K562 (cell line): ENCODE results near the gene EPHB4. TPM values are rescaled to one million over a fixed set of nuclear protein-coding genes. Genes with fewer than 3 reads are reported as not detected.

Experiments
- CBX5 ChIP-seq: IDR thresholded peaks from 2 replicates; pipeline ENCODE4 v1.6.1; 2014; ENCODE audit warnings: low read depth, borderline replicate concordance
- CREB1 ChIP-seq, 2 experiments: sonication (generic) in 1 of 2; formaldehyde crosslinking in 1 of 2; IDR thresholded peaks; 2 replicates each; pipeline versions ENCODE4 v1.6.1 to v1.8.0; 2012 to 2022; ENCODE audit warnings: inconsistent platforms in 1 of 2, mild to moderate bottlenecking in 1 of 2, missing genetic modification reagents in 1 of 2, moderate library complexity in 1 of 2
- E2F4 ChIP-seq: sonication (generic); formaldehyde crosslinking; IDR thresholded peaks from 2 replicates; pipeline ENCODE4 v1.8.0; 2022; ENCODE audit warnings: mild to moderate bottlenecking, low read depth, missing genetic modification reagents
- E2F6 ChIP-seq, 2 experiments: IDR thresholded peaks; 2 replicates each; pipeline ENCODE4 v1.6.1; 2011; ENCODE audit warnings: borderline replicate concordance in 1 of 2, control low read depth in 1 of 2, low read depth in 1 of 2, low read length in 1 of 2, mild to moderate bottlenecking in 1 of 2, mixed read lengths in 1 of 2, moderate library complexity in 1 of 2; ENCODE audit not compliant: insufficient read depth in 1 of 2, insufficient read length in 1 of 2, poor library complexity in 1 of 2, severe bottlenecking in 1 of 2; ENCODE audit errors: extremely low read depth in 1 of 2
- EGR1 ChIP-seq: fragments of 450-650 bp; conservative IDR thresholded peaks from 2 replicates; pipeline ENCODE4 v1.6.1; 2017; ENCODE audit warnings: mild to moderate bottlenecking
- HDAC1 ChIP-seq, 2 experiments: fragments of 450-650 bp; IDR thresholded peaks; 2 replicates each; pipeline ENCODE4 v1.6.1; 2016 to 2017; ENCODE audit warnings: inconsistent platforms in 1 of 2, mild to moderate bottlenecking in 1 of 2, moderate library complexity in 1 of 2
- HEY1 ChIP-seq: fragments of 250-450 bp; sonication (Bioruptor Pico); IDR thresholded peaks from 2 replicates; pipeline ENCODE4 v1.5.0; 2020; ENCODE audit warnings: mild to moderate bottlenecking, moderate library complexity, borderline replicate concordance
- HSF4 ChIP-seq: fragments of 250-450 bp; sonication (Bioruptor Pico); IDR thresholded peaks from 2 replicates; pipeline ENCODE4 v2.1.2; 2022; ENCODE audit warnings: mild to moderate bottlenecking, moderate library complexity, borderline replicate concordance
- MNT ChIP-seq, 2 experiments: fragments of 450-650 bp; conservative IDR thresholded peaks; 2 replicates each; pipeline ENCODE4 v1.6.1; 2017; ENCODE audit warnings: mild to moderate bottlenecking in 2 of 2, moderate library complexity in 2 of 2
- NR2C1 ChIP-seq, 2 experiments: fragments of 450-650 bp; IDR thresholded peaks; 2 replicates each; pipeline ENCODE4 v1.6.1; 2017; ENCODE audit warnings: mild to moderate bottlenecking in 2 of 2, antibody characterized with exemption in 1 of 2, inconsistent platforms in 1 of 2, missing compliant biosample characterization in 1 of 2, missing genetic modification characterization in 1 of 2
- PCBP1 ChIP-seq: fragments of 200-400 bp; formaldehyde crosslinking; IDR thresholded peaks from 2 replicates; pipeline ENCODE4 v1.6.1; 2018; ENCODE audit warnings: mild to moderate bottlenecking, low read depth, low read length; ENCODE audit not compliant: poor library complexity, severe bottlenecking
- SMAD3 ChIP-seq: fragments of 450-650 bp; formaldehyde crosslinking; conservative IDR thresholded peaks from 2 replicates; pipeline ENCODE4 v1.4.0; 2020; ENCODE audit warnings: mild to moderate bottlenecking
- SRSF3 ChIP-seq: fragments of 200-400 bp; formaldehyde crosslinking; IDR thresholded peaks from 2 replicates; pipeline ENCODE4 v1.6.1; 2016; ENCODE audit warnings: mild to moderate bottlenecking, low read length, moderate library complexity; ENCODE audit not compliant: insufficient read depth
- TAF1 ChIP-seq: IDR thresholded peaks from 2 replicates; pipeline ENCODE4 v1.6.1; 2011; ENCODE audit warnings: mild to moderate bottlenecking, low read length, moderate library complexity; ENCODE audit not compliant: insufficient read depth, control insufficient read depth, severe bottlenecking; ENCODE audit errors: extremely low read depth
- TEAD1 ChIP-seq, 2 experiments: fragments of 450-650 bp in 1 of 2; sonication (generic) in 1 of 2; formaldehyde crosslinking; IDR thresholded peaks; 2 replicates each; pipeline versions ENCODE4 v1.4.0 to v1.8.0; 2020 to 2022; ENCODE audit warnings: mild to moderate bottlenecking in 2 of 2, missing genetic modification reagents in 1 of 2
- TFAP4 ChIP-seq: sonication (generic); formaldehyde crosslinking; IDR thresholded peaks from 2 replicates; pipeline ENCODE4 v1.8.0; 2022; ENCODE audit warnings: missing genetic modification reagents, mild to moderate bottlenecking, moderate library complexity, borderline replicate concordance
- ZBTB17 ChIP-seq: fragments of 450-650 bp; formaldehyde crosslinking; IDR thresholded peaks from 2 replicates; pipeline ENCODE4 v1.4.0; 2020; ENCODE audit warnings: mild to moderate bottlenecking
- ZNF165 ChIP-seq: fragments of 250-450 bp; sonication (Bioruptor Pico); IDR thresholded peaks from 2 replicates; pipeline ENCODE4 v1.4.0; 2020; ENCODE audit warnings: borderline replicate concordance
- polyA plus RNA-seq, 8 experiments: library from polyadenylated mRNA; depleted of rRNA in 4 of 8; stranded (reverse) in 5 of 8; unstranded in 3 of 8; fragments of >200 nt; fragmentation: Nextera tagmentation in 2 of 8; fragmentation: Illumina TruSeq in 1 of 8; extraction: Ambion mirVana in 2 of 8; extraction: Trizol in 1 of 8; gene quantifications; 2 replicates each; pipeline versions ENCODE4 v1.2.1 to v1.2.3, GENCODE V29; 2011 to 2014; ENCODE audit warnings: inconsistent platforms in 1 of 8, missing spikeins in 1 of 8
- total RNA-seq, 7 experiments: library from RNA; depleted of rRNA in 6 of 7; stranded (reverse); fragments of >200 nt in 6 of 7; fragmentation: Illumina TruSeq in 2 of 7; extraction: Trizol in 2 of 7; gene quantifications; 2 replicates each; pipeline versions ENCODE4 v1.2.1 to v1.2.3, GENCODE V29; 2011 to 2021; ENCODE audit warnings: low replicate concordance in 1 of 7

EPHB4 gene
- total and polyA plus RNA-seq, 9 of the 15 experiments (the other 6 are each of a cell fraction or from before 2014, with no cell fraction given): 1.2 to 82.1 (median 37.9) TPM

GRCh38 chr7:100867776-100868485 lies 40.6 kb upstream of the EPHB4 start (continued):
- TF ChIP-seq TFAP4 (CRISPR knock-in tag): 0 out of 2 replicates have a peak, but pooled peaks have one; percentile 20
- 0 out of 4 replicates have a peak, but pooled peaks of 1 of the 2 experiments have one; percentile 42 for TF ChIP-seq MNT (conservative IDR thresholded peaks at IDR 0.05)
- peak; percentile 24; the same call in 1 of the 2 replicates for TF ChIP-seq EGR1
- TF ChIP-seq SRSF3: 0 out of 2 replicates have a peak, but pooled peaks have one; percentile 18
- no peak for TF ChIP-seq CREB1 (IDR thresholded peaks at IDR 0.05)
- 0 out of 2 replicates have a peak, but pooled peaks have one; percentile 47 for TF ChIP-seq CREB1 (CRISPR knock-in tag; IDR thresholded peaks at IDR 0.05)
- no peak for TF ChIP-seq E2F4 (CRISPR knock-in tag)
- TF ChIP-seq SMAD3 (CRISPR knock-in tag): no peak
- 0 out of 4 replicates have a peak, but pooled peaks of 1 of the 2 experiments have one; percentile 33 for TF ChIP-seq TEAD1 (CRISPR knock-in tag; IDR thresholded peaks at IDR 0.05)
- no peak for TF ChIP-seq HEY1
- 0 out of 2 replicates have a peak, but pooled peaks have one; percentile 55 for TF ChIP-seq ZNF165
- TF ChIP-seq E2F6 (IDR thresholded peaks at IDR 0.05; ENCODE audit: borderline replicate concordance in 1 of 2, extremely low read depth in 1 of 2, insufficient read depth in 1 of 2, insufficient read length in 1 of 2, low read depth in 1 of 2, low read length in 1 of 2, poor library complexity in 1 of 2, severe bottlenecking in 1 of 2): peak; percentile 14 to 21
- peak in 1 of 2 experiments; percentile 50; a peak in 1 of 4 replicates for TF ChIP-seq HDAC1 (IDR thresholded peaks at IDR 0.05)
- TF ChIP-seq ZBTB17 (CRISPR knock-in tag): peak; percentile 73; the same call in 1 of the 2 replicates
- peak; percentile 1 for TF ChIP-seq PCBP1
- 0 out of 2 replicates have a peak, but pooled peaks have one; percentile 30 for TF ChIP-seq HSF4 (CRISPR knock-in tag)
- no peak for TF ChIP-seq CBX5
- TF ChIP-seq TAF1: peak; percentile 10
- TF ChIP-seq NR2C1 (IDR thresholded peaks at IDR 0.05): no peak
- peak; percentile 35; the same call in 1 of the 2 replicates for TF ChIP-seq NR2C1 (tag; IDR thresholded peaks at IDR 0.05)
